HCT116 (cell line): ENCODE measurements around the gene ESPL1. TPM values are rescaled to one million over a fixed set of nuclear protein-coding genes. Genes with fewer than 3 reads are reported as not detected.

Source experiments
- ATAC-seq: fragments of 200-7000 bp; cut with Tn5 transposase; 2 replicates; pipeline ENCODE4 v1.9.1; 2020; ENCODE audit warnings: mild to moderate bottlenecking, moderate library complexity
- BruUV-seq: library from RNA; stranded (reverse); fragments of 400-500 nt; replicated peaks from 2 replicates; lab custom pipeline; 2021; lab: Mats Ljungman, UMichigan
- CTCF ChIA-PET: fragments of 300-600 bp; sonication (Branson Sonifier 250); formaldehyde crosslinking; loops from one replicate; lab custom pipeline; 2021; ENCODE audit warnings: antibody characterized with exemption; lab: Charles Lee
- POLR2A ChIA-PET: fragments of 300-600, 350-600 bp; sonication (Branson Sonifier 250); formaldehyde crosslinking; loops from one replicate; lab custom pipeline; 2021; ENCODE audit warnings: antibody characterized with exemption; lab: Charles Lee
- RAD21 ChIA-PET, 2 experiments: fragments of 300-600 bp; sonication (Branson Sonifier 250); formaldehyde crosslinking; loops; one replicate each; lab custom pipeline; 2023; ENCODE audit warnings: low total read pairs in 2 of 2; ENCODE audit not compliant: uncharacterized antibody in 2 of 2, unreplicated experiment in 2 of 2, low non-redundant PET in 1 of 2; lab: Charles Lee
- DNase-seq: peaks from one replicate; pipeline ENCODE4 v3.0.0-alpha.2; 2010; ENCODE audit warnings: low read depth, low spot score
- H2AFZ ChIP-seq: fragments of 200-600 bp; shearing (Covaris generic), sonication (generic); 2 replicates; pipeline ENCODE4 v1.6.1; 2017; ENCODE audit warnings: low read depth, mixed run types, mixed read lengths, antibody characterized with exemption, low read length; ENCODE audit not compliant: poor library complexity, severe bottlenecking
- H3K27ac ChIP-seq: 2 replicates; pipeline ENCODE4 v1.5.1; 2012; ENCODE audit warnings: low read depth, low read length
- H3K27me3 ChIP-seq: fragments of 200-600 bp; sonication (generic); 2 replicates; pipeline ENCODE4 v1.6.1; 2016; ENCODE audit warnings: mixed run types, low read length, mixed read lengths; ENCODE audit not compliant: insufficient read depth
- H3K36me3 ChIP-seq, 2 experiments: fragments of 200-500 bp in 1 of 2; fragments of 200-600 bp in 1 of 2; sonication (Bioruptor generic) in 1 of 2; sonication (generic) in 1 of 2; 2 replicates each; pipeline versions ENCODE4 v1.5.1 to v1.6.1; 2014 to 2016; ENCODE audit warnings: low read length in 2 of 2, inconsistent platforms in 1 of 2, mixed read lengths in 1 of 2, mixed run types in 1 of 2; ENCODE audit not compliant: insufficient read depth in 2 of 2, control insufficient read depth in 1 of 2
- H3K4me1 ChIP-seq, 2 experiments: fragments of 200-600 bp in 1 of 2; sonication (generic) in 1 of 2; 2 replicates each; pipeline versions ENCODE4 v1.5.1 to v1.6.1; 2012 to 2017; ENCODE audit warnings: low read length in 2 of 2, inconsistent platforms in 1 of 2, mild to moderate bottlenecking in 1 of 2, mixed read lengths in 1 of 2, mixed run types in 1 of 2, moderate library complexity in 1 of 2; ENCODE audit not compliant: insufficient read depth in 2 of 2, control insufficient read depth in 1 of 2
- H3K4me2 ChIP-seq: fragments of 200-600 bp; sonication (generic); 2 replicates; pipeline ENCODE4 v1.6.1; 2017; ENCODE audit warnings: mixed run types, low read length, mixed read lengths
- H3K4me3 ChIP-seq, 2 experiments: fragments of 200-600 bp in 1 of 2; sonication (generic) in 1 of 2; replicated peaks in 1 of 2; 2 replicates each; pipeline ENCODE4 v1.5.1; 2011 to 2016; ENCODE audit warnings: low read length in 2 of 2, control low read depth in 1 of 2, low read depth in 1 of 2, mild to moderate bottlenecking in 1 of 2, mixed read lengths in 1 of 2, mixed run types in 1 of 2
- H3K79me2 ChIP-seq: fragments of 200-600 bp; sonication (generic); 2 replicates; pipeline ENCODE4 v1.6.1; 2017; ENCODE audit warnings: mild to moderate bottlenecking, mixed run types, low read length, moderate library complexity, mixed read lengths; ENCODE audit not compliant: insufficient read depth
- H3K9ac ChIP-seq: fragments of 200-600 bp; sonication (generic); 2 replicates; pipeline ENCODE4 v1.6.1; 2016; ENCODE audit warnings: low read length, mixed read lengths
- H3K9me2 ChIP-seq: fragments of 200-600 bp; sonication (generic), shearing (Covaris generic); 2 replicates; pipeline ENCODE4 v1.6.1; 2017; ENCODE audit warnings: mixed run types, mild to moderate bottlenecking, moderate library complexity; ENCODE audit not compliant: insufficient read depth
- H3K9me3 ChIP-seq, 2 experiments: fragments of 200-500 bp in 1 of 2; fragments of 200-600 bp in 1 of 2; sonication (Bioruptor generic) in 1 of 2; sonication (generic) in 1 of 2; 2 replicates each; pipeline ENCODE4 v1.6.1; 2014 to 2017; ENCODE audit warnings: low read length in 2 of 2, mixed read lengths in 2 of 2, inconsistent platforms in 1 of 2, low read depth in 1 of 2, mild to moderate bottlenecking in 1 of 2, mixed run types in 1 of 2, moderate library complexity in 1 of 2; ENCODE audit not compliant: control insufficient read depth in 1 of 2, insufficient read depth in 1 of 2
- H4K20me1 ChIP-seq: fragments of 200-600 bp; sonication (generic), shearing (Covaris generic); 2 replicates; pipeline ENCODE4 v1.6.1; 2017; ENCODE audit warnings: mixed run types, mild to moderate bottlenecking, moderate library complexity; ENCODE audit not compliant: insufficient read depth
- CBX3 ChIP-seq: IDR thresholded peaks from 2 replicates; pipeline ENCODE4 v1.6.1; 2012; ENCODE audit warnings: low read depth
- EGR1 ChIP-seq: IDR thresholded peaks from 2 replicates; pipeline ENCODE4 v1.6.1; 2012; ENCODE audit warnings: low read depth
- ELF1 ChIP-seq: IDR thresholded peaks from 2 replicates; pipeline ENCODE4 v1.6.1; 2012; ENCODE audit warnings: low read depth, borderline replicate concordance
- EZH2 ChIP-seq: fragments of 200-600 bp; sonication (generic); IDR thresholded peaks from 2 replicates; pipeline ENCODE4 v1.6.1; 2017; ENCODE audit warnings: antibody characterized with exemption, mixed run types
- EZH2phosphoT487 ChIP-seq: fragments of 200-600 bp; IDR thresholded peaks from 2 replicates; pipeline ENCODE4 v1.6.1; 2018; ENCODE audit warnings: antibody characterized with exemption, borderline replicate concordance
- JUND ChIP-seq: IDR thresholded peaks from 2 replicates; pipeline ENCODE4 v1.6.1; 2012
- POLR2A ChIP-seq: IDR thresholded peaks from 2 replicates; pipeline ENCODE4 v1.7.0; 2011; ENCODE audit warnings: borderline replicate concordance; ENCODE audit not compliant: insufficient read depth, insufficient read length; ENCODE audit errors: extremely low read depth
- POLR2AphosphoS5 ChIP-seq: IDR thresholded peaks from 2 replicates; pipeline ENCODE4 v1.6.1; 2011; ENCODE audit warnings: mild to moderate bottlenecking, low read depth, low read length, moderate library complexity
- RAD21 ChIP-seq: IDR thresholded peaks from 2 replicates; pipeline ENCODE4 v1.6.1; 2012; ENCODE audit warnings: low read depth, mild to moderate bottlenecking
- SIN3A ChIP-seq: IDR thresholded peaks from 2 replicates; pipeline ENCODE4 v1.6.1; 2012; ENCODE audit warnings: low read depth
- SP1 ChIP-seq: IDR thresholded peaks from 2 replicates; pipeline ENCODE4 v1.6.1; 2012; ENCODE audit warnings: low read depth
- SRF ChIP-seq: IDR thresholded peaks from 2 replicates; pipeline ENCODE4 v1.6.1; 2012; ENCODE audit warnings: low read depth
- YY1 ChIP-seq: IDR thresholded peaks from 2 replicates; pipeline ENCODE4 v1.6.1; 2011; ENCODE audit warnings: low read length, low read depth, moderate library complexity, mild to moderate bottlenecking; ENCODE audit not compliant: insufficient replicate concordance; ENCODE audit errors: extremely low read depth
- ZFX ChIP-seq: fragments of 450-650 bp; IDR thresholded peaks from 2 replicates; pipeline ENCODE4 v1.6.1; 2017
- ZNF274 ChIP-seq: fragments of 200-500 bp; sonication (Bioruptor generic); IDR thresholded peaks from 2 replicates; pipeline ENCODE4 v1.6.1; 2014; ENCODE audit warnings: mild to moderate bottlenecking, low read depth, low read length, inconsistent platforms
- intact Hi-C: fragments of 100-400 bp; cut with micrococcal nuclease; formaldehyde crosslinking; loops from 2 replicates; pipeline ENCODE4 v1.10.0; 2022
- total RNA-seq: library from RNA; stranded (reverse); gene quantifications from one replicate; pipeline ENCODE4 v1.2.1, GENCODE V29; 2021; ENCODE audit not compliant: unreplicated experiment
- TF ChIP-seq, protein P1 (sequence below): IDR thresholded peaks from 2 replicates; pipeline ENCODE4 v1.6.1; 2012
- TF ChIP-seq, protein P2 (sequence below), 3 experiments: fragments of 200-600 bp in 1 of 3; sonication (generic) in 1 of 3; IDR thresholded peaks in 2 of 3; conservative IDR thresholded peaks in 1 of 3; 2 replicates each; pipeline ENCODE4 v1.5.1; 2012 to 2017; ENCODE audit warnings: low read depth in 2 of 3, low read length in 2 of 3, antibody characterized with exemption in 1 of 3, borderline replicate concordance in 1 of 3, control low read depth in 1 of 3, mild to moderate bottlenecking in 1 of 3, mixed read lengths in 1 of 3, mixed run types in 1 of 3, moderate library complexity in 1 of 3; ENCODE audit not compliant: insufficient read depth in 1 of 3
- TF ChIP-seq, protein P3 (sequence below): IDR thresholded peaks from 2 replicates; pipeline ENCODE4 v1.6.1; 2012
- TF ChIP-seq, protein P4 (sequence below): IDR thresholded peaks from 2 replicates; pipeline ENCODE4 v1.6.1; 2011; ENCODE audit warnings: mild to moderate bottlenecking, low read length, moderate library complexity; ENCODE audit not compliant: insufficient replicate concordance; ENCODE audit errors: extremely low read depth

Gene ESPL1
- total RNA-seq, 1 experiment from 2014 or later = 50.3 TPM

DNA sequence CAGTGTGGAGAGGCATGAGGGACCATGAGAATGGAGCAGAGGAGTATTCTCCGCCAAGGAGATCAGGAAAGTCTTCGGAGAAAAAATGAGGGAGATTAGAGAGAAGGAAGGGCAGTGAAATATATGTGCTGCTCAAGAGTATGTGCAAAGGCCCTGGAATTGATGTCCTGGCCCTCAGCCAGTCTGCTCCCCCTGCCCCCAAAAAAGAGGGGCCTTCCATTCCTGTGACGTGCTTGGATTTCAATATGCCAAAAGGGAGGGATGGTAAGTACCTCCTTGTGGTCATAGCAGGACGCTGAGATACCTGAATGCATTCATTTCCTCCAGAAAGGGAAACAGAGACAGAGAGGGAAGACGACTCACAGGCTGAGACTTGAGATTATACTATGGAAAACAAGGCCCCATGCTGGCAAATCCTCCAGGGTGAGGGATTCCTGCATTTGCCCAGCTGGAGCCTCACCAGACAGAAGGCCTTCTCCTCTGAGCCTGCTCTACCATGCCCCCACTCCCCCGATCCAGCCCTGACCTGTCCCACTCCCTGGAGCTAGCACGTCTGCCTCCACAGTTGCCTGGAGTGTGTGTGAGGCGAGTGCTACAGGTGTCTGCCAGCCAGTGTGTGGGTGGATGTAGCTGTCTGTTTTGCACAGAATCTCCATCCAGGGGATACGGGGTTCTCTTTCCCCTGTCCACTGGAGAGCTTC is 32.2 kb upstream of the ESPL1 start:
- ChIA-PET RAD21 (no interaction called here), POLR2A (no interaction called here), CTCF (interaction anchor here (1.1 kb wide), 1 partner anchor 15 kb away, joined by 3 read pairs; no protein-coding TSS in a partner anchor)
- Histone ChIP-seq H3K9me3 (no peaks in the 10 kb centered on the region), H3K36me3 (no peaks in the 10 kb centered on the region), H3K9ac (no peak overlapping the region), H3K4me3 (no peak overlapping the region), H3K79me2 (no peaks in the 10 kb centered on the region; the same call in 1 of the 2 replicates), H3K27me3 (no peaks in the 10 kb centered on the region), H4K20me1 (no peaks in the 10 kb centered on the region), H3K4me2 (no peak overlapping the region), H2AFZ (no peak overlapping the region), H3K27ac (no peak overlapping the region), H3K4me1 (peaks cover 34 to 54% of the 10 kb centered on the region in 2 experiments), H3K9me2 (no peaks in the 10 kb centered on the region)
- intact Hi-C loops = no loop called here
- ATAC-seq = no peak
- BruUV-seq = no TSS peak
- no peak for DNase-seq
- TF ChIP-seq EZH2 (no peak), ELF1 (no peak), ZFX (no peak), EGR1 (no peak), SP1 (no peak), POLR2AphosphoS5 (no peak), JUND (no peak), SIN3A (no peak), RAD21 (no peak), ZNF274 (no peak), POLR2A (no peak), CBX3 (no peak), SRF (no peak), EZH2phosphoT487 (no peak), YY1 (no peak)
- TF ChIP-seq, protein P1, sequence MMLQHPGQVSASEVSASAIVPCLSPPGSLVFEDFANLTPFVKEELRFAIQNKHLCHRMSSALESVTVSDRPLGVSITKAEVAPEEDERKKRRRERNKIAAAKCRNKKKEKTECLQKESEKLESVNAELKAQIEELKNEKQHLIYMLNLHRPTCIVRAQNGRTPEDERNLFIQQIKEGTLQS = no peak
- TF ChIP-seq, protein P2, sequence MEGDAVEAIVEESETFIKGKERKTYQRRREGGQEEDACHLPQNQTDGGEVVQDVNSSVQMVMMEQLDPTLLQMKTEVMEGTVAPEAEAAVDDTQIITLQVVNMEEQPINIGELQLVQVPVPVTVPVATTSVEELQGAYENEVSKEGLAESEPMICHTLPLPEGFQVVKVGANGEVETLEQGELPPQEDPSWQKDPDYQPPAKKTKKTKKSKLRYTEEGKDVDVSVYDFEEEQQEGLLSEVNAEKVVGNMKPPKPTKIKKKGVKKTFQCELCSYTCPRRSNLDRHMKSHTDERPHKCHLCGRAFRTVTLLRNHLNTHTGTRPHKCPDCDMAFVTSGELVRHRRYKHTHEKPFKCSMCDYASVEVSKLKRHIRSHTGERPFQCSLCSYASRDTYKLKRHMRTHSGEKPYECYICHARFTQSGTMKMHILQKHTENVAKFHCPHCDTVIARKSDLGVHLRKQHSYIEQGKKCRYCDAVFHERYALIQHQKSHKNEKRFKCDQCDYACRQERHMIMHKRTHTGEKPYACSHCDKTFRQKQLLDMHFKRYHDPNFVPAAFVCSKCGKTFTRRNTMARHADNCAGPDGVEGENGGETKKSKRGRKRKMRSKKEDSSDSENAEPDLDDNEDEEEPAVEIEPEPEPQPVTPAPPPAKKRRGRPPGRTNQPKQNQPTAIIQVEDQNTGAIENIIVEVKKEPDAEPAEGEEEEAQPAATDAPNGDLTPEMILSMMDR (IDR thresholded peaks at IDR 0.05 in 2 of 3, conservative IDR thresholded peaks at IDR 0.05 in 1 of 3; ENCODE audit: borderline replicate concordance in 1 of 3, insufficient read depth in 1 of 3, low read depth in 2 of 3, low read length in 2 of 3) = no peak
- TF ChIP-seq, protein P3, sequence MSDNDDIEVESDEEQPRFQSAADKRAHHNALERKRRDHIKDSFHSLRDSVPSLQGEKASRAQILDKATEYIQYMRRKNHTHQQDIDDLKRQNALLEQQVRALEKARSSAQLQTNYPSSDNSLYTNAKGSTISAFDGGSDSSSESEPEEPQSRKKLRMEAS = no peak
- TF ChIP-seq, protein P4, sequence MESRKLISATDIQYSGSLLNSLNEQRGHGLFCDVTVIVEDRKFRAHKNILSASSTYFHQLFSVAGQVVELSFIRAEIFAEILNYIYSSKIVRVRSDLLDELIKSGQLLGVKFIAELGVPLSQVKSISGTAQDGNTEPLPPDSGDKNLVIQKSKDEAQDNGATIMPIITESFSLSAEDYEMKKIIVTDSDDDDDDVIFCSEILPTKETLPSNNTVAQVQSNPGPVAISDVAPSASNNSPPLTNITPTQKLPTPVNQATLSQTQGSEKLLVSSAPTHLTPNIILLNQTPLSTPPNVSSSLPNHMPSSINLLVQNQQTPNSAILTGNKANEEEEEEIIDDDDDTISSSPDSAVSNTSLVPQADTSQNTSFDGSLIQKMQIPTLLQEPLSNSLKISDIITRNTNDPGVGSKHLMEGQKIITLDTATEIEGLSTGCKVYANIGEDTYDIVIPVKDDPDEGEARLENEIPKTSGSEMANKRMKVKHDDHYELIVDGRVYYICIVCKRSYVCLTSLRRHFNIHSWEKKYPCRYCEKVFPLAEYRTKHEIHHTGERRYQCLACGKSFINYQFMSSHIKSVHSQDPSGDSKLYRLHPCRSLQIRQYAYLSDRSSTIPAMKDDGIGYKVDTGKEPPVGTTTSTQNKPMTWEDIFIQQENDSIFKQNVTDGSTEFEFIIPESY = no peak
